ENCODE data around the gene ILF2.
"Not testable (repeated sequence)": the region's sequence is repeated elsewhere in the genome, so short reads cannot be mapped to it uniquely, and the experiment has no call there.

The ILF2 gene

GRCh38 chr1:153649137-153649862 lies 21.5 kb downstream of the ILF2 start:
- no peak for DNase-seq

- DNase-seq: no peak
Measured at GRCh38 chr1:153648000-153648643, 22.7 kb downstream of the ILF2 start.

GRCh38 chr1:153647346-153647714 lies 23.5 kb downstream of the ILF2 start:
- no peak for DNase-seq

GRCh38 chr1:153646672-153647345 lies 24.0 kb downstream of the ILF2 start:
- no peak for DNase-seq

- no peak for DNase-seq
Measured at GRCh38 chr1:153643816-153644215, 27.0 kb downstream of the ILF2 start.

- no peak for DNase-seq
Measured at GRCh38 chr1:153643100-153643499, 27.7 kb downstream of the ILF2 start.

- no peak for DNase-seq
Measured at GRCh38 chr1:153642161-153642560, 28.6 kb downstream of the ILF2 start.

GRCh38 chr1:153640861-153641260 lies 29.9 kb downstream of the ILF2 start:
- DNase-seq: no peak

GRCh38 chr1:153640213-153640612 lies 30.6 kb downstream of the ILF2 start:
- DNase-seq: not testable (repeated sequence)

- no peak for DNase-seq
Measured at GRCh38 chr1:153639280-153639679, 31.5 kb downstream of the ILF2 start.

GRCh38 chr1:153638261-153638660 lies 32.5 kb downstream of the ILF2 start:
- no peak for DNase-seq

- DNase-seq: no peak
Measured at GRCh38 chr1:153636312-153636711, 34.5 kb downstream of the ILF2 start.

GRCh38 chr1:153635872-153636271 lies 34.9 kb downstream of the ILF2 start:
- DNase-seq: no peak

GRCh38 chr1:153633754-153634665 lies 36.8 kb downstream of the ILF2 start, which contains the start of gene CHTOP:
Gene CHTOP (plus strand): TSS chr1:153634066. CDS start chr1:153636589, 2,523 bp downstream.
- peak; percentile 98 for DNase-seq

- no peak for DNase-seq
Measured at GRCh38 chr1:153633161-153633753, 37.5 kb downstream of the ILF2 start.

GRCh38 chr1:153631047-153632022 lies 39.5 kb downstream of the ILF2 start:
- DNase-seq: no peak

GRCh38 chr1:153630384-153630783 lies 40.4 kb downstream of the ILF2 start:
- DNase-seq: no peak

GRCh38 chr1:153629971-153630370 lies 40.8 kb downstream of the ILF2 start:
- no peak for DNase-seq

- no peak for DNase-seq
Measured at GRCh38 chr1:153629343-153629665, 41.5 kb downstream of the ILF2 start.

GRCh38 chr1:153628638-153629342 lies 42.0 kb downstream of the ILF2 start:
- DNase-seq: no peak

Measured in fibroblast of skin of abdomen (primary cell).